GM12865 (cell line): ENCODE results near the gene SLC9A4.

ENCODE experiments used
- DNase-seq: peaks from one replicate; pipeline ENCODE4 v3.0.0; 2010; ENCODE audit warnings: low read depth
- H3K4me3 ChIP-seq: 2 replicates; pipeline ENCODE4 v1.5.1; 2011; ENCODE audit warnings: mild to moderate bottlenecking, low read depth, low read length, control low read depth
- TF ChIP-seq, protein P1 (sequence below): IDR thresholded peaks from 2 replicates; pipeline ENCODE4 v1.5.1; 2011; ENCODE audit warnings: low read length, control low read depth, low read depth, inconsistent platforms; ENCODE audit not compliant: insufficient read depth; ENCODE audit errors: missing control alignments

The SLC9A4 gene

DNA sequence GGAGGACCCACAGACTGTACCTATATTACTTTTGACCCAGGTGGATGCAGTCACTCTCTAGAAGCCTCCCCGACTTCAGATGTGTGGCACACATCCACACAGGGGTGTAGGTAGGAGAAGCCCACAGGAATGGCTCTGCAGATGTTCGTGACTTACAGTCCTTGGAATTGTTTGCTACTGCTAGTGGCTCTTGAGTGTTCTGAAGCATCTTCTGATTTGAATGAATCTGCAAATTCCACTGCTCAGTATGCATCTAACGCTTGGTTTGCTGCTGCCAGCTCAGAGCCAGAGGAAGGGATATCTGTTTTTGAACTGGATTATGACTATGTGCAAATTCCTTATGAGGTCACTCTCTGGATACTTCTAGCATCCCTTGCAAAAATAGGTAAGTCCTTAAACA lies 605 bp downstream of the SLC9A4 start:
- TF ChIP-seq, protein P1, sequence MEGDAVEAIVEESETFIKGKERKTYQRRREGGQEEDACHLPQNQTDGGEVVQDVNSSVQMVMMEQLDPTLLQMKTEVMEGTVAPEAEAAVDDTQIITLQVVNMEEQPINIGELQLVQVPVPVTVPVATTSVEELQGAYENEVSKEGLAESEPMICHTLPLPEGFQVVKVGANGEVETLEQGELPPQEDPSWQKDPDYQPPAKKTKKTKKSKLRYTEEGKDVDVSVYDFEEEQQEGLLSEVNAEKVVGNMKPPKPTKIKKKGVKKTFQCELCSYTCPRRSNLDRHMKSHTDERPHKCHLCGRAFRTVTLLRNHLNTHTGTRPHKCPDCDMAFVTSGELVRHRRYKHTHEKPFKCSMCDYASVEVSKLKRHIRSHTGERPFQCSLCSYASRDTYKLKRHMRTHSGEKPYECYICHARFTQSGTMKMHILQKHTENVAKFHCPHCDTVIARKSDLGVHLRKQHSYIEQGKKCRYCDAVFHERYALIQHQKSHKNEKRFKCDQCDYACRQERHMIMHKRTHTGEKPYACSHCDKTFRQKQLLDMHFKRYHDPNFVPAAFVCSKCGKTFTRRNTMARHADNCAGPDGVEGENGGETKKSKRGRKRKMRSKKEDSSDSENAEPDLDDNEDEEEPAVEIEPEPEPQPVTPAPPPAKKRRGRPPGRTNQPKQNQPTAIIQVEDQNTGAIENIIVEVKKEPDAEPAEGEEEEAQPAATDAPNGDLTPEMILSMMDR, result no peak
- no peak for DNase-seq
- no peak overlapping the region for H3K4me3 ChIP-seq

DNA sequence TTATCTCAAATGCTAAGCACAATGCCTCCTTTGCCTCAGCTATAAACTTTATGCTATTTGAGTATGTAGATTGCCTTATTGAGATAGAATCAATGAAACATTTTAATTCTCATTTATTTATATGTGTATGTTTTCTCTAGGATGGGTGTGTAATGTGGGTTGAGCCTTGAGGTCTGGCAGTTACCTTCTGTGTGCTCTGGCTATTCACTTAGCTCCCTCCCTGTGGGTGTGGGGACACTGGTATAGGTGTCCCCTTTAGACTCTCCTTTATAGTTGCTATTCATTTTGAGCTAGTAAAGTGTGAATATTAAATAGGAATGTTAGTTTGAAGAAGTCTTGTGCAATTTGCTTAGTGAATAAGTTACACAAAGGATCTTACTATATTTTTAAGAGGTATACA lies 1.8 kb downstream of the SLC9A4 start:
- TF ChIP-seq, protein P1, result no peak
- DNase-seq, result no peak

DNA sequence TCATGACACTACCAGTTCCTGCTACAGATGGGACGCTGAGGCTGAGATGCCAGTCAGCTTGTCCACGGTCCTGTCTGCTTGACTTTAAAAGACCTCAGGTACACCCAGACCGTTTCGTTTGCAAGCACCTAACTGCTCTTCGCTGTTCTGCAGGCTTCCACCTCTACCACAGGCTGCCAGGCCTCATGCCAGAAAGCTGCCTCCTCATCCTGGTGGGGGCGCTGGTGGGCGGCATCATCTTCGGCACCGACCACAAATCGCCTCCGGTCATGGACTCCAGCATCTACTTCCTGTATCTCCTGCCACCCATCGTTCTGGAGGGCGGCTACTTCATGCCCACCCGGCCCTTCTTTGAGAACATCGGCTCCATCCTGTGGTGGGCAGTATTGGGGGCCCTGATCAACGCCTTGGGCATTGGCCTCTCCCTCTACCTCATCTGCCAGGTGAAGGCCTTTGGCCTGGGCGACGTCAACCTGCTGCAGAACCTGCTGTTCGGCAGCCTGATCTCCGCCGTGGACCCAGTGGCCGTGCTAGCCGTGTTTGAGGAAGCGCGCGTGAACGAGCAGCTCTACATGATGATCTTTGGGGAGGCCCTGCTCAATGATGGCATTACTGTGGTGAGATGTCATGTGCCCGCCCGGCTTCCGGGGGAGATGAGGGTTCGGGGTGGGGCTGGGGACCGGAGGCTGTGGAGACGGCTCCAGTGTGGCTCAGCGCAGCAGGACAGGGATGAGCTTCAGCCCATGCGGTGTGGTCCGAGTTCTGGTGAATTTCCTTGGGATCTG lies 5.9 kb downstream of the SLC9A4 start:
- no peak overlapping the region for H3K4me3 ChIP-seq
- TF ChIP-seq, protein P1, result no peak
- no peak for DNase-seq

More for the DNA sequence above, 1.8 kb downstream of the SLC9A4 start:
- H3K4me3 ChIP-seq, result no peak overlapping the region

DNA sequence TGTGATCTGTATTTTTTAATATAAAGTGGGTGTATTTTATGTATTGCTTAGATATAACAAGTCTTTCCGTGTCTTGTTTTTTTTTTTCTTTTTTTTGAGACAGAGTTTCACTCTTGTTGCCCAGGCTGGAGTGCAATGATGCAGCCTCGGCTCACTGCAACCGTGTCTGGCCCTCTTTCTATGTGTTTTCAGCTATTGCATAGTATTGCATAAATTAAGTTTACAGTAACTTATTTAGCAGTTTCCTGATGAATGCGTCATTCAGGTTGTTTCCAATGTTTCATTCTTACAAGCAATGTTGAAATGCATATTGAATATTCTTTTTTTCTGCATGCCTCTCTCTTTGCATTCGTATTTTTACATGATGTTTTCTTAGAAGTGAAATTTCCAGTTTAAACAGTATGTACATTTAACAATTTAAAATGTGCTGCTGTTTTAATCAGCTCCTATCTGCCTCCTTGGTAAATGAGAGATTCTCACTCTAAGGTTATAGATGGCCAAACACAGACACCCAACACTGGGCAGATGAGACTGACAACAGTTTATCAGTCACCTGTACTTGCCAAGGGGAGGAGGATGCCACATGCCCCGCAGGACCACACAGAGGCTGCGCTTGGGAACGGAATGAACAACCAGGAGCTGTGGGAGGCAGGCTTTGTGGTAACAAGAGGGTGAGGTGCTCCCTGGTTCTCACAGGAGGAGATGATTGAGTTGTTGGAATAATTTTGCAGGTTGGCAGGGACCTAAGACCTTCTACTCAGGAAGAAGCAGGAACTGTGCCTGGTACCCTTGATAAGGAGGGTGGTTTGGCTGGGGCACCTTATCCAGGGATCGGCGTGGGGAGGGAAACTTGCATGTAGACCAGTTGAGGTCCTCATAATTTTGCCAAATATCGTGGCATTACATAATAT lies 7.5 kb downstream of the SLC9A4 start:
- TF ChIP-seq, protein P1, result no peak
- H3K4me3 ChIP-seq, result no peak overlapping the region
- DNase-seq, result no peak

DNA sequence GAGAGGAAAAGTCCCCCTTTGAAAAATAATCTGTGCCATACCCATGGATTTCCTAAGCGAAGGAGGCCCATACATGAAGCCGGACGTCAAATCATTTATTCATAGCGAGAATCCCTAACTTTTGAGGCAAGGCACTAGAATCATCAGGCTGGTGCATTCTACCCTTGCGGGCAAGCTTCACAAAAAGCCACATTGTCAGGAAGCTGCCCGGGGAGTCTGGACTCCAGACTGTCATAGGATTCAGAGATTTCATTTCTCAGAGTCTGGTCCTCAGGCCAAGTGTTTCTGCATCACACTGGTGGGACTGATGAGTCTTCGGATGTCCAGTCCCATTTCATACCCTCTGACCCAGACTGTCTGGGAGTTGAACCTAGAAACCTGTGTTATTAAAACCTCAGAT lies 8.9 kb downstream of the SLC9A4 start:
- TF ChIP-seq, protein P1, result no peak
- H3K4me3 ChIP-seq, result no peak overlapping the region
- no peak for DNase-seq

DNA sequence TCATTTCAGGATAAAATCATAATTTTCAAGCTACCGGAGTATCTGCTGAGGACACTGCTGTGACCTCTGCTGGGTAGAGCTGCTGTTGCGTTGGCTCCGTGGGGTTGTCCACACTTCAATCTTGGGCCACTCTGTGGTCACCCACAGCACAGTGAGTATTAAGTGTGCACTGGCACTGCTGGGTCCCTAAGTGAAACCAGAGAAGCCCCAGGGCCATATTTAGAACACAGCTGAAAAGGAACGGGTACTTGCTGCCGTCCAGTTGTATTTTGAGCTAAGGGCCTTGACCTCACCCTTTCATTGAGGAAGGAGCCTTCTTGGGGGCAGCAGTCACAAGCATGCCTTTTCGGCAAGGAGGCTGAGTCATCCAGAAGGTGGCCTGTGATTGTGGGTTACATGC lies 10.1 kb downstream of the SLC9A4 start:
- no peak overlapping the region for H3K4me3 ChIP-seq
- TF ChIP-seq, protein P1, result no peak
- no peak for DNase-seq
